ENCODE results near the gene JMJD1C. TPM values are rescaled to one million over a fixed set of nuclear protein-coding genes. Genes with fewer than 3 reads are reported as not detected.
A peak's percentile ranks its signal among the peaks of the same experiment; 100 is the strongest.

JMJD1C gene
- total RNA-seq, 6 experiments from 2014 or later: 29.0 to 36.7 (median 32.8) TPM

- Mint-ChIP-seq H3K4me3 (no peak overlapping the region), H3K27me3 (ENCODE audit: insufficient read depth) (peaks cover 3% of the 10 kb centered on the region), H3K4me1 (ENCODE audit: low read depth) (peaks cover 41% of the 10 kb centered on the region), H3K9me3 (no peaks in the 10 kb centered on the region), H3K27ac (peak overlapping the region; percentile 7; the same call in 1 of the 2 replicates), H3K36me3 (ENCODE audit: low read depth) (peaks cover 13% of the 10 kb centered on the region)
- TF ChIP-seq CTCF (IDR thresholded peaks at IDR 0.05): no peak
- DNase-seq: no peak
These were observed 30.6 kb downstream of the JMJD1C start for GRCh38 chr10:63434866-63435854.

GRCh38 chr10:63431962-63432797 lies 33.6 kb downstream of the JMJD1C start:
- H3K4me3 Mint-ChIP-seq: peak overlapping the region; percentile 17; the same call in 1 of the 2 replicates
- DNase-seq: no peak
- peaks cover 3% of the 10 kb centered on the region for H3K27me3 Mint-ChIP-seq (ENCODE audit: insufficient read depth)
- peaks cover 13% of the 10 kb centered on the region for H3K36me3 Mint-ChIP-seq (ENCODE audit: low read depth)
- H3K4me1 Mint-ChIP-seq (ENCODE audit: low read depth): peaks cover 63% of the 10 kb centered on the region
- H3K27ac Mint-ChIP-seq: peak overlapping the region; percentile 83
- TF ChIP-seq CTCF (IDR thresholded peaks at IDR 0.05): no peak
- H3K9me3 Mint-ChIP-seq: no peaks in the 10 kb centered on the region

- no peak for DNase-seq
- Mint-ChIP-seq H3K4me1 (ENCODE audit: low read depth) (peaks cover 63% of the 10 kb centered on the region), H3K27ac (peak overlapping the region; percentile 94), H3K27me3 (ENCODE audit: insufficient read depth) (peaks cover 3% of the 10 kb centered on the region), H3K9me3 (no peaks in the 10 kb centered on the region), H3K4me3 (peak overlapping the region; percentile 52), H3K36me3 (ENCODE audit: low read depth) (peaks cover 13% of the 10 kb centered on the region)
- TF ChIP-seq CTCF (IDR thresholded peaks at IDR 0.05): no peak
These were observed 34.8 kb downstream of the JMJD1C start for GRCh38 chr10:63430999-63431356.

GRCh38 chr10:63430091-63430998 lies 35.4 kb downstream of the JMJD1C start:
- H3K9me3 Mint-ChIP-seq: no peaks in the 10 kb centered on the region
- peaks cover 62% of the 10 kb centered on the region for H3K4me1 Mint-ChIP-seq (ENCODE audit: low read depth)
- peaks cover 3% of the 10 kb centered on the region for H3K27me3 Mint-ChIP-seq (ENCODE audit: insufficient read depth)
- peak; percentile 88 for DNase-seq
- peaks cover 13% of the 10 kb centered on the region for H3K36me3 Mint-ChIP-seq (ENCODE audit: low read depth)
- peak overlapping the region; percentile 94 for H3K27ac Mint-ChIP-seq
- no peak for TF ChIP-seq CTCF (IDR thresholded peaks at IDR 0.05)
- peak overlapping the region; percentile 52 for H3K4me3 Mint-ChIP-seq

- Mint-ChIP-seq H3K27ac (peak overlapping the region; percentile 94), H3K4me3 (peak overlapping the region; percentile 68), H3K9me3 (no peaks in the 10 kb centered on the region), H3K4me1 (ENCODE audit: low read depth) (peaks cover 51% of the 10 kb centered on the region), H3K27me3 (ENCODE audit: insufficient read depth) (peaks cover 4% of the 10 kb centered on the region), H3K36me3 (ENCODE audit: low read depth) (peaks cover 13% of the 10 kb centered on the region)
- peak; percentile 67 for DNase-seq
- TF ChIP-seq CTCF (IDR thresholded peaks at IDR 0.05): no peak
These were observed 36.5 kb downstream of the JMJD1C start for GRCh38 chr10:63429281-63429680.
